T-helper 22 cell (primary cell): ENCODE measurements around the gene MOB2.

ENCODE experiments used
- DNase-seq: peaks from one replicate; pipeline ENCODE4 v3.0.0-alpha.2; 2020; ENCODE audit warnings: low read depth

MOB2 gene

GRCh38 chr11:1455763-1456060 is 30.9 kb downstream of the MOB2 start:
- DNase-seq = no peak

GRCh38 chr11:1455032-1455762 is 31.4 kb downstream of the MOB2 start:
- no peak for DNase-seq

GRCh38 chr11:1454576-1454975 is 32.0 kb downstream of the MOB2 start:
- no peak for DNase-seq

GRCh38 chr11:1453611-1454034 is 33.0 kb downstream of the MOB2 start:
- no peak for DNase-seq

GRCh38 chr11:1452744-1453143 is 33.8 kb downstream of the MOB2 start:
- DNase-seq = no peak

GRCh38 chr11:1451781-1452470 is 34.7 kb downstream of the MOB2 start:
- DNase-seq = no peak

- DNase-seq = no peak
Measured at GRCh38 chr11:1450949-1451710, 35.4 kb downstream of the MOB2 start.

- DNase-seq = no peak
Measured at GRCh38 chr11:1450344-1450875, 36.2 kb downstream of the MOB2 start.

- no peak for DNase-seq
Measured at GRCh38 chr11:1449490-1450243, 36.9 kb downstream of the MOB2 start.

- no peak for DNase-seq
Measured at GRCh38 chr11:1448882-1449281, 37.7 kb downstream of the MOB2 start.

- no peak for DNase-seq
Measured at GRCh38 chr11:1447845-1448825, 38.4 kb downstream of the MOB2 start.

GRCh38 chr11:1446623-1447022 is 40.0 kb downstream of the MOB2 start:
- no peak for DNase-seq

GRCh38 chr11:1445741-1446445 is 40.7 kb downstream of the MOB2 start:
- no peak for DNase-seq

- no peak for DNase-seq
Measured at GRCh38 chr11:1444823-1445422, 41.7 kb downstream of the MOB2 start.

- DNase-seq = no peak
Measured at GRCh38 chr11:1444321-1444720, 42.3 kb downstream of the MOB2 start.

- DNase-seq = no peak
Measured at GRCh38 chr11:1443737-1444136, 42.8 kb downstream of the MOB2 start.

GRCh38 chr11:1442807-1443366 is 43.7 kb downstream of the MOB2 start:
- no peak for DNase-seq

GRCh38 chr11:1442163-1442562 is 44.4 kb downstream of the MOB2 start:
- DNase-seq = no peak

GRCh38 chr11:1440496-1440895 is 46.1 kb downstream of the MOB2 start:
- DNase-seq = no peak

- DNase-seq = no peak
Measured at GRCh38 chr11:1440066-1440465, 46.5 kb downstream of the MOB2 start.
